Activated CD4-positive, alpha-beta T cell treated with anti-CD3 and anti-CD28 coated beads, Interleukin-10, Interleukin-2, amounts not matched to agents 100 ng/mL and 50 ng/mL, durations not matched to agents 16 hours and 8 hours (primary cell): Measurements from ENCODE around the gene UPK3A.
A peak's percentile ranks its signal among the peaks of the same experiment; 100 is the strongest.
"Not testable (repeated sequence)": the region's sequence is repeated elsewhere in the genome, so short reads cannot be mapped to it uniquely, and the experiment has no call there.

ENCODE experiments used
- DNase-seq: peaks from one replicate; pipeline ENCODE4 v3.0.0-alpha.2; 2020

The UPK3A gene

GRCh38 chr22:45259754-45260394, 24.9 kb upstream of the UPK3A start:
- DNase-seq, result no peak

GRCh38 chr22:45260395-45260759, 24.4 kb upstream of the UPK3A start:
- DNase-seq, result not testable (repeated sequence)

GRCh38 chr22:45261407-45262088, 23.2 kb upstream of the UPK3A start:
- DNase-seq, result no peak

- DNase-seq, result no peak
Measured at GRCh38 chr22:45262195-45262930, 22.4 kb upstream of the UPK3A start.

GRCh38 chr22:45262931-45263462, 21.8 kb upstream of the UPK3A start:
- DNase-seq, result no peak

GRCh38 chr22:45263463-45264269, 21.1 kb upstream of the UPK3A start:
- no peak for DNase-seq

GRCh38 chr22:45265535-45265934, 19.2 kb upstream of the UPK3A start:
- DNase-seq, result no peak

- DNase-seq, result no peak
Measured at GRCh38 chr22:45268167-45268957, 16.4 kb upstream of the UPK3A start.

- peak; percentile 91 for DNase-seq
Measured at GRCh38 chr22:45268958-45269844, 15.5 kb upstream of the UPK3A start.

- DNase-seq, result no peak
Measured at GRCh38 chr22:45270095-45271020, 14.4 kb upstream of the UPK3A start.

GRCh38 chr22:45271667-45272201, 13.0 kb upstream of the UPK3A start:
- DNase-seq, result no peak

- DNase-seq, result no peak
Measured at GRCh38 chr22:45272498-45272897, 12.3 kb upstream of the UPK3A start.

- DNase-seq, result no peak
Measured at GRCh38 chr22:45273452-45274075, 11.2 kb upstream of the UPK3A start.

GRCh38 chr22:45276507-45277105, 8.1 kb upstream of the UPK3A start:
- DNase-seq, result no peak

GRCh38 chr22:45277720-45278119, 7.0 kb upstream of the UPK3A start:
- DNase-seq, result not testable (repeated sequence)

GRCh38 chr22:45278125-45278524, 6.6 kb upstream of the UPK3A start:
- DNase-seq, result no peak

- DNase-seq, result no peak
Measured at GRCh38 chr22:45280587-45280980, 4.2 kb upstream of the UPK3A start.

- no peak for DNase-seq
Measured at GRCh38 chr22:45281010-45281409, 3.7 kb upstream of the UPK3A start.
